Activated CD4-positive, alpha-beta memory T cell treated with anti-CD3 and anti-CD28 coated beads, Interleukin-2, amount 10 ng/mL, durations not matched to agents 7 days and 5 days (primary cell): ENCODE data around the gene PRKCQ. TPM values are rescaled to one million over a fixed set of nuclear protein-coding genes. Genes with fewer than 3 reads are reported as not detected.
A peak's percentile ranks its signal among the peaks of the same experiment; 100 is the strongest.

Experiments
- CTCF ChIA-PET: fragments of 350-600 bp; sonication (Branson Sonifier 250); formaldehyde crosslinking; loops from one replicate; lab custom pipeline; 2021; ENCODE audit warnings: antibody characterized with exemption, inconsistent platforms; lab: Charles Lee
- POLR2A ChIA-PET: fragments of 350-600 bp; sonication (Branson Sonifier 250); formaldehyde crosslinking; loops from one replicate; lab custom pipeline; 2021; ENCODE audit warnings: antibody characterized with exemption; lab: Charles Lee
- DNase-seq: peaks from one replicate; pipeline ENCODE4 v3.0.0-alpha.2; 2020
- H3K27ac Mint-ChIP-seq: one replicate; pipeline ENCODE4 v1.8.0; 2021; ENCODE audit warnings: mild to moderate bottlenecking, mixed read lengths
- H3K27me3 Mint-ChIP-seq: one replicate; pipeline ENCODE4 v1.8.0; 2021; ENCODE audit warnings: mixed read lengths
- H3K36me3 Mint-ChIP-seq: one replicate; pipeline ENCODE4 v1.8.0; 2021; ENCODE audit warnings: low read depth, mixed read lengths
- H3K4me1 Mint-ChIP-seq: one replicate; pipeline ENCODE4 v1.8.0; 2021; ENCODE audit warnings: mixed read lengths
- H3K4me3 Mint-ChIP-seq: one replicate; pipeline ENCODE4 v1.8.0; 2021; ENCODE audit warnings: mild to moderate bottlenecking, mixed read lengths
- H3K9me3 Mint-ChIP-seq: one replicate; pipeline ENCODE4 v1.8.0; 2021; ENCODE audit warnings: mixed read lengths
- total RNA-seq, 2 experiments: library from RNA; stranded (reverse); gene quantifications; one replicate each; pipeline ENCODE4 v1.2.3, GENCODE V29; 2021

Gene PRKCQ
- total RNA-seq, result 10 to 100 TPM; 69.3 to 70.6 TPM

- H3K9me3 Mint-ChIP-seq, result no peaks in the 10 kb centered on the region
- DNase-seq, result no peak
- peak within 1 kb of the TSS; percentile 98 for H3K27ac Mint-ChIP-seq
- peak within 1 kb of the TSS; percentile 90 for H3K4me3 Mint-ChIP-seq
- peaks cover 57% of the 10 kb centered on the region for H3K4me1 Mint-ChIP-seq
- ChIA-PET POLR2A (interaction anchor here (0.7 to 8.9 kb wide), 19 partner anchors 13 to 134 kb away, joined by 3 to 123 read pairs (median 11); no protein-coding TSS in a partner anchor), CTCF (interaction anchor here (1.0 to 8.8 kb wide), 10 partner anchors 13 to 170 kb away, joined by 3 to 110 read pairs (median 13); no protein-coding TSS in a partner anchor)
- no peaks in the 10 kb centered on the region for H3K27me3 Mint-ChIP-seq
- peaks cover 76% of the 10 kb centered on the region for H3K36me3 Mint-ChIP-seq
Measured at GRCh38 chr10:6579904-6580278, at the start of gene PRKCQ. Gene PRKCQ (minus strand): TSS chr10:6580276. CDS start chr10:6515135, 65,141 bp downstream.

GRCh38 chr10:6625428-6625827 is 45.4 kb upstream of the PRKCQ start:
- Mint-ChIP-seq H3K36me3 (peaks cover 3% of the 10 kb centered on the region), H3K27ac (no peak overlapping the region), H3K9me3 (no peaks in the 10 kb centered on the region), H3K4me3 (no peak overlapping the region), H3K27me3 (peaks cover 4% of the 10 kb centered on the region), H3K4me1 (peaks cover 14% of the 10 kb centered on the region)
- DNase-seq, result no peak
- POLR2A ChIA-PET, result interaction anchor here (0.6 kb wide), 1 partner anchor 46 kb away, joined by 3 read pairs; no protein-coding TSS in a partner anchor
- CTCF ChIA-PET, result interaction anchor here (1.4 kb wide), 1 partner anchor 44 kb away, joined by 3 read pairs; no protein-coding TSS in a partner anchor

- Mint-ChIP-seq H3K4me1 (peaks cover 14% of the 10 kb centered on the region), H3K36me3 (peaks cover 11% of the 10 kb centered on the region), H3K9me3 (no peaks in the 10 kb centered on the region), H3K4me3 (no peak overlapping the region), H3K27me3 (peaks cover 4% of the 10 kb centered on the region), H3K27ac (no peak overlapping the region)
- ChIA-PET CTCF (interaction anchor here (0.9 to 1.7 kb wide), 3 partner anchors 13 to 43 kb away, joined by 3 to 8 read pairs (median 3); no protein-coding TSS in a partner anchor), POLR2A (interaction anchor here (0.8 kb wide), 1 partner anchor 29 kb away, joined by 3 read pairs; no protein-coding TSS in a partner anchor)
- no peak for DNase-seq
Measured at GRCh38 chr10:6624392-6624791, 44.3 kb upstream of the PRKCQ start.

- no peak for DNase-seq
- ChIA-PET POLR2A (interaction anchor here (0.9 to 1.2 kb wide), 2 partner anchors 12 to 149 kb away, joined by 3 read pairs; no protein-coding TSS in a partner anchor), CTCF (interaction anchor here (1.7 kb wide), 1 partner anchor 15 kb away, joined by 8 read pairs; no protein-coding TSS in a partner anchor)
- peaks cover 4% of the 10 kb centered on the region for H3K27me3 Mint-ChIP-seq
- no peak overlapping the region for H3K27ac Mint-ChIP-seq
- H3K4me1 Mint-ChIP-seq, result peaks cover 20% of the 10 kb centered on the region
- no peak overlapping the region for H3K4me3 Mint-ChIP-seq
- no peaks in the 10 kb centered on the region for H3K9me3 Mint-ChIP-seq
- peaks cover 16% of the 10 kb centered on the region for H3K36me3 Mint-ChIP-seq
Measured at GRCh38 chr10:6622921-6623320, 42.8 kb upstream of the PRKCQ start.

GRCh38 chr10:6621536-6621935 is 41.5 kb upstream of the PRKCQ start:
- H3K4me1 Mint-ChIP-seq, result peaks cover 32% of the 10 kb centered on the region
- DNase-seq, result no peak
- H3K27me3 Mint-ChIP-seq, result peaks cover 4% of the 10 kb centered on the region
- CTCF ChIA-PET, result no interaction called here
- no peak overlapping the region for H3K27ac Mint-ChIP-seq
- POLR2A ChIA-PET, result no interaction called here
- no peak overlapping the region for H3K4me3 Mint-ChIP-seq
- peaks cover 22% of the 10 kb centered on the region for H3K36me3 Mint-ChIP-seq
- peaks cover 2% of the 10 kb centered on the region for H3K9me3 Mint-ChIP-seq

GRCh38 chr10:6619660-6620059 is 39.6 kb upstream of the PRKCQ start:
- CTCF ChIA-PET, result no interaction called here
- Mint-ChIP-seq H3K27me3 (peaks cover 4% of the 10 kb centered on the region), H3K4me3 (no peak overlapping the region), H3K27ac (no peak overlapping the region), H3K36me3 (peaks cover 36% of the 10 kb centered on the region), H3K4me1 (peaks cover 44% of the 10 kb centered on the region), H3K9me3 (peaks cover 10% of the 10 kb centered on the region)
- no peak for DNase-seq
- POLR2A ChIA-PET, result no interaction called here

- H3K27ac Mint-ChIP-seq, result peak overlapping the region; percentile 44
Measured at GRCh38 chr10:6618340-6618739, 38.3 kb upstream of the PRKCQ start.

GRCh38 chr10:6617309-6618076 is 37.4 kb upstream of the PRKCQ start:
- Mint-ChIP-seq H3K4me3 (no peak overlapping the region), H3K9me3 (peaks cover 18% of the 10 kb centered on the region), H3K27ac (peak overlapping the region; percentile 57), H3K4me1 (peaks cover 58% of the 10 kb centered on the region), H3K27me3 (no peaks in the 10 kb centered on the region), H3K36me3 (peaks cover 52% of the 10 kb centered on the region)
- CTCF ChIA-PET, result no interaction called here
- POLR2A ChIA-PET, result no interaction called here
- DNase-seq, result no peak

More at GRCh38 chr10:6618340-6618739, 38.3 kb upstream of the PRKCQ start:
- Mint-ChIP-seq H3K27me3 (no peaks in the 10 kb centered on the region), H3K4me1 (peaks cover 51% of the 10 kb centered on the region), H3K9me3 (peaks cover 18% of the 10 kb centered on the region), H3K36me3 (peaks cover 45% of the 10 kb centered on the region), H3K4me3 (no peak overlapping the region)
- DNase-seq, result no peak
- POLR2A ChIA-PET, result interaction anchor here (1.2 kb wide), 1 partner anchor 19 kb away, joined by 4 read pairs; no protein-coding TSS in a partner anchor
- CTCF ChIA-PET, result interaction anchor here (0.6 to 0.8 kb wide), 2 partner anchors 29 to 57 kb away, joined by 3 to 5 read pairs; no protein-coding TSS in a partner anchor

GRCh38 chr10:6615971-6616370 is 35.9 kb upstream of the PRKCQ start:
- no peak overlapping the region for H3K4me3 Mint-ChIP-seq
- peaks cover 69% of the 10 kb centered on the region for H3K4me1 Mint-ChIP-seq
- ChIA-PET POLR2A (interaction anchor here (1.4 kb wide), 1 partner anchor 28 kb away, joined by 3 read pairs; no protein-coding TSS in a partner anchor), CTCF (no interaction called here)
- peak overlapping the region; percentile 75 for H3K27ac Mint-ChIP-seq
- peaks cover 53% of the 10 kb centered on the region for H3K36me3 Mint-ChIP-seq
- DNase-seq, result no peak
- no peaks in the 10 kb centered on the region for H3K27me3 Mint-ChIP-seq
- H3K9me3 Mint-ChIP-seq, result peaks cover 18% of the 10 kb centered on the region

GRCh38 chr10:6612371-6612770 is 32.3 kb upstream of the PRKCQ start:
- POLR2A ChIA-PET, result interaction anchor here (0.8 to 4.8 kb wide), 3 partner anchors 30 to 34 kb away, joined by 3 to 46 read pairs (median 11); no protein-coding TSS in a partner anchor
- peaks cover 62% of the 10 kb centered on the region for H3K36me3 Mint-ChIP-seq
- CTCF ChIA-PET, result interaction anchor here (0.8 to 2.9 kb wide), 4 partner anchors 12 to 138 kb away, joined by 3 to 12 read pairs (median 4); no protein-coding TSS in a partner anchor
- no peak overlapping the region for H3K4me3 Mint-ChIP-seq
- no peaks in the 10 kb centered on the region for H3K27me3 Mint-ChIP-seq
- H3K4me1 Mint-ChIP-seq, result peaks cover 88% of the 10 kb centered on the region
- peak overlapping the region; percentile 61 for H3K27ac Mint-ChIP-seq
- H3K9me3 Mint-ChIP-seq, result peaks cover 30% of the 10 kb centered on the region
- no peak for DNase-seq

- ChIA-PET POLR2A (interaction anchor here (0.7 to 4.8 kb wide), 10 partner anchors 13 to 719 kb away, joined by 3 to 46 read pairs (median 4); no protein-coding TSS in a partner anchor), CTCF (interaction anchor here (1.0 to 2.9 kb wide), 7 partner anchors 15 to 409 kb away, joined by 3 to 12 read pairs (median 3); partner anchors contain the start of gene PFKFB3)
- H3K36me3 Mint-ChIP-seq, result peaks cover 65% of the 10 kb centered on the region
- no peak for DNase-seq
- H3K27me3 Mint-ChIP-seq, result no peaks in the 10 kb centered on the region
- H3K27ac Mint-ChIP-seq, result peak overlapping the region; percentile 74
- peaks cover 33% of the 10 kb centered on the region for H3K9me3 Mint-ChIP-seq
- H3K4me1 Mint-ChIP-seq, result peaks cover 84% of the 10 kb centered on the region
- no peak overlapping the region for H3K4me3 Mint-ChIP-seq
Measured at GRCh38 chr10:6610647-6611046, 30.6 kb upstream of the PRKCQ start.

- ChIA-PET POLR2A (interaction anchor here (3.0 to 4.8 kb wide), 2 partner anchors 27 to 34 kb away, joined by 11 to 46 read pairs; no protein-coding TSS in a partner anchor), CTCF (interaction anchor here (1.1 to 1.6 kb wide), 2 partner anchors 14 to 204 kb away, joined by 3 read pairs; no protein-coding TSS in a partner anchor)
- no peak for DNase-seq
- H3K4me1 Mint-ChIP-seq, result peaks cover 74% of the 10 kb centered on the region
- H3K27me3 Mint-ChIP-seq, result no peaks in the 10 kb centered on the region
- no peak overlapping the region for H3K27ac Mint-ChIP-seq
- peaks cover 64% of the 10 kb centered on the region for H3K36me3 Mint-ChIP-seq
- peaks cover 25% of the 10 kb centered on the region for H3K9me3 Mint-ChIP-seq
- H3K4me3 Mint-ChIP-seq, result no peak overlapping the region
Measured at GRCh38 chr10:6609625-6610024, 29.5 kb upstream of the PRKCQ start.
